Ishikawa (cell line): ENCODE data around the gene MIR17HG.

Source experiments
- CEBPB ChIP-seq: IDR thresholded peaks from 2 replicates; pipeline ENCODE4 v1.6.1; 2012
- CREB1 ChIP-seq: IDR thresholded peaks from 2 replicates; pipeline ENCODE4 v1.6.1; 2012; ENCODE audit warnings: low read depth
- EGR1 ChIP-seq: IDR thresholded peaks from 2 replicates; pipeline ENCODE4 v1.6.1; 2012
- EP300 ChIP-seq: IDR thresholded peaks from 2 replicates; pipeline ENCODE4 v1.6.1; 2012; ENCODE audit warnings: borderline replicate concordance
- FOXM1 ChIP-seq: IDR thresholded peaks from 2 replicates; pipeline ENCODE4 v1.6.1; 2012; ENCODE audit warnings: low read depth, borderline replicate concordance
- MAX ChIP-seq: IDR thresholded peaks from 2 replicates; pipeline ENCODE4 v1.6.1; 2012
- NFIC ChIP-seq: IDR thresholded peaks from 2 replicates; pipeline ENCODE4 v1.6.1; 2012
- RAD21 ChIP-seq: IDR thresholded peaks from 2 replicates; pipeline ENCODE4 v1.6.1; 2012; ENCODE audit warnings: low read depth
- TAF1 ChIP-seq: IDR thresholded peaks from 2 replicates; pipeline ENCODE4 v1.6.1; 2012; ENCODE audit warnings: low read depth, mild to moderate bottlenecking
- TCF12 ChIP-seq: IDR thresholded peaks from 2 replicates; pipeline ENCODE4 v1.6.1; 2012; ENCODE audit warnings: low read depth
- TEAD4 ChIP-seq: IDR thresholded peaks from 2 replicates; pipeline ENCODE4 v1.6.1; 2012
- USF1 ChIP-seq: IDR thresholded peaks from 2 replicates; pipeline ENCODE4 v1.6.1; 2012
- YY1 ChIP-seq: IDR thresholded peaks from 2 replicates; pipeline ENCODE4 v1.6.1; 2012; ENCODE audit warnings: low read depth
- TF ChIP-seq, protein P1 (sequence below): IDR thresholded peaks from 2 replicates; pipeline ENCODE4 v1.6.1; 2012; ENCODE audit warnings: low read depth, mild to moderate bottlenecking

The MIR17HG gene

GRCh38 chr13:91305652-91306051 is 41.8 kb upstream of the MIR17HG start:
- TF ChIP-seq EGR1 (no peak), RAD21 (no peak), TAF1 (no peak), TCF12 (no peak), CEBPB (no peak), EP300 (no peak), NFIC (no peak), USF1 (no peak), TEAD4 (no peak), MAX (no peak), FOXM1 (no peak), CREB1 (no peak)
- TF ChIP-seq, protein P1, sequence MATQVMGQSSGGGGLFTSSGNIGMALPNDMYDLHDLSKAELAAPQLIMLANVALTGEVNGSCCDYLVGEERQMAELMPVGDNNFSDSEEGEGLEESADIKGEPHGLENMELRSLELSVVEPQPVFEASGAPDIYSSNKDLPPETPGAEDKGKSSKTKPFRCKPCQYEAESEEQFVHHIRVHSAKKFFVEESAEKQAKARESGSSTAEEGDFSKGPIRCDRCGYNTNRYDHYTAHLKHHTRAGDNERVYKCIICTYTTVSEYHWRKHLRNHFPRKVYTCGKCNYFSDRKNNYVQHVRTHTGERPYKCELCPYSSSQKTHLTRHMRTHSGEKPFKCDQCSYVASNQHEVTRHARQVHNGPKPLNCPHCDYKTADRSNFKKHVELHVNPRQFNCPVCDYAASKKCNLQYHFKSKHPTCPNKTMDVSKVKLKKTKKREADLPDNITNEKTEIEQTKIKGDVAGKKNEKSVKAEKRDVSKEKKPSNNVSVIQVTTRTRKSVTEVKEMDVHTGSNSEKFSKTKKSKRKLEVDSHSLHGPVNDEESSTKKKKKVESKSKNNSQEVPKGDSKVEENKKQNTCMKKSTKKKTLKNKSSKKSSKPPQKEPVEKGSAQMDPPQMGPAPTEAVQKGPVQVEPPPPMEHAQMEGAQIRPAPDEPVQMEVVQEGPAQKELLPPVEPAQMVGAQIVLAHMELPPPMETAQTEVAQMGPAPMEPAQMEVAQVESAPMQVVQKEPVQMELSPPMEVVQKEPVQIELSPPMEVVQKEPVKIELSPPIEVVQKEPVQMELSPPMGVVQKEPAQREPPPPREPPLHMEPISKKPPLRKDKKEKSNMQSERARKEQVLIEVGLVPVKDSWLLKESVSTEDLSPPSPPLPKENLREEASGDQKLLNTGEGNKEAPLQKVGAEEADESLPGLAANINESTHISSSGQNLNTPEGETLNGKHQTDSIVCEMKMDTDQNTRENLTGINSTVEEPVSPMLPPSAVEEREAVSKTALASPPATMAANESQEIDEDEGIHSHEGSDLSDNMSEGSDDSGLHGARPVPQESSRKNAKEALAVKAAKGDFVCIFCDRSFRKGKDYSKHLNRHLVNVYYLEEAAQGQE, result no peak

DNA sequence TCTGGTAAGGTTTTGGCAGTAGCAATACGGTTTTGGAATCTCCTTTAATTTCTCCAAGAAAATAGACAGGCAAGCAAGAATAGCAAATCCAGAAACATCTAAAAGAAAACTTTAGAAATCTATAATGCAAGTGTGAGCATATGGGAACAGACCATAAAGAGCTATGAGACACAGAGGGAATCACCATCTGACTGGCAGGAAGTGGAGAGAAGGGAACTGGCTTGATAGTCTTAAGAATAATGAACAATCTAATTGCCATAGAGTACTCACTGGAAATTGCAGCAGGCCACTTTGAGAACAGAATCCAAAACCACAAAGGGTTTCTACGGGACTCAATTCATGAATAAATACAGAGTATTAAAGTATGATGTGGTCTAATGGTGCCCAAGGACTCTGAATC is 39.6 kb upstream of the MIR17HG start:
- TF ChIP-seq YY1, result no peak

- TF ChIP-seq EP300, result no peak
- TF ChIP-seq RAD21, result 0 out of 2 replicates have a peak, but pooled peaks have one; percentile 11
Measured at GRCh38 chr13:91308299-91308698, 39.2 kb upstream of the MIR17HG start.

- TF ChIP-seq, protein P1, result no peak
- TF ChIP-seq CREB1, result no peak
- no peak for TF ChIP-seq CEBPB
- TF ChIP-seq TEAD4, result no peak
- TF ChIP-seq TAF1, result no peak
- no peak for TF ChIP-seq NFIC
- TF ChIP-seq RAD21, result no peak
- TF ChIP-seq EP300, result no peak
- TF ChIP-seq MAX, result no peak
- no peak for TF ChIP-seq EGR1
- no peak for TF ChIP-seq USF1
Measured at GRCh38 chr13:91311491-91311890, 36.0 kb upstream of the MIR17HG start.

DNA sequence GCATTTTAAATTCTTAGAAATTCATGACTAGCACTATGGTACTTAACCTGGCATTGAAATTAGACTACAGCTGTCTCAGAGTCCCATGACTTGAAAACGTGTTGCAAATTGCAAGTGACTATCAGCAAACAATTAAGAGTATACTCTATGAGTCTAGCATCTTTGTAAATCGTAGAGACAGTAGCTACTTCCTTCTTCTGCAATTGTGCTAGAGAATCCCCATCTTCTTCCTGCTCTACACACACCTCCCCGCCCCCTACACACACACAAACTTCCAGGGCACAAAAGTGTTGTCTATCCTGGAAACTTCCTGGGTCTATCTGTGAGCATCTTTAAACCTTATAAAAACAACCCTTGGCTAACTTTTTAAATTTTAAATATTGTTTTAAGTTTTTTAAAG is 35.2 kb upstream of the MIR17HG start:
- no peak for TF ChIP-seq EGR1
- no peak for TF ChIP-seq YY1
- TF ChIP-seq, protein P1, result no peak
- no peak for TF ChIP-seq CEBPB
- no peak for TF ChIP-seq TCF12
- TF ChIP-seq USF1, result no peak
- no peak for TF ChIP-seq EP300
- no peak for TF ChIP-seq MAX
- TF ChIP-seq FOXM1, result no peak
